HEK293 (cell line): ENCODE data around the gene KIF20A.

Experiments
- CTCF ChIA-PET: fragments of 350-600 bp; formaldehyde crosslinking; extraction: SDS; loops from one replicate; lab custom pipeline; 2021; ENCODE audit warnings: antibody characterized with exemption; lab: Yijun Ruan, JAX
- POLR2A ChIA-PET: fragments of 300-600 bp; formaldehyde crosslinking; extraction: SDS; loops from one replicate; lab custom pipeline; 2020; ENCODE audit warnings: antibody characterized with exemption, inconsistent platforms; lab: Yijun Ruan, JAX
- H3K27ac ChIP-seq: fragments of 200-500 bp; sonication (Bioruptor generic); 2 replicates; pipeline ENCODE4 v1.5.1; 2014; ENCODE audit warnings: low read depth, low read length, control low read depth, inconsistent platforms; ENCODE audit errors: extremely low read depth
- H3K36me3 ChIP-seq, 2 experiments: fragments of 200-500 bp in 1 of 2; sonication (Bioruptor generic) in 1 of 2; 1 replicate in 1 of 2; 2 replicates in 1 of 2; pipeline ENCODE4 v1.5.1; 2014 to 2017; ENCODE audit warnings: inconsistent platforms in 2 of 2, low read length in 2 of 2; ENCODE audit not compliant: control insufficient read depth in 2 of 2, insufficient read depth in 1 of 2
- H3K4me1 ChIP-seq: fragments of 200-500 bp; sonication (Bioruptor generic); 2 replicates; pipeline ENCODE4 v1.5.1; 2014; ENCODE audit warnings: mild to moderate bottlenecking, low read length, inconsistent platforms; ENCODE audit not compliant: control insufficient read depth, insufficient read depth
- H3K4me3 ChIP-seq: 2 replicates; pipeline ENCODE4 v1.5.1; 2011; ENCODE audit warnings: low read depth, mild to moderate bottlenecking, control low read depth, low read length, moderate library complexity
- H3K9me3 ChIP-seq: fragments of 200-500 bp; sonication (Bioruptor generic); 2 replicates; pipeline ENCODE4 v1.5.1; 2014; ENCODE audit warnings: low read depth, low read length, inconsistent platforms; ENCODE audit not compliant: control insufficient read depth, insufficient read depth
- HIC1 ChIP-seq: fragments of 450-650 bp; formaldehyde crosslinking; IDR thresholded peaks from 2 replicates; pipeline ENCODE4 v1.5.1; 2016; ENCODE audit warnings: missing biosample characterization, missing genetic modification characterization
- KLF10 ChIP-seq: fragments of 450-650 bp; IDR thresholded peaks from 2 replicates; pipeline ENCODE4 v1.5.1; 2018; ENCODE audit warnings: missing biosample characterization, mild to moderate bottlenecking, missing genetic modification characterization
- MEIS1 ChIP-seq: sonication (generic); formaldehyde crosslinking; IDR thresholded peaks from 2 replicates; pipeline ENCODE4 v1.8.1; 2022; ENCODE audit warnings: missing genetic modification reagents, mild to moderate bottlenecking, borderline replicate concordance
- OSR2 ChIP-seq: fragments of 450-650 bp; formaldehyde crosslinking; IDR thresholded peaks from 2 replicates; pipeline ENCODE4 v1.5.1; 2016; ENCODE audit warnings: missing biosample characterization, missing genetic modification characterization
- RBAK ChIP-seq: fragments of 450-650 bp; formaldehyde crosslinking; IDR thresholded peaks from 2 replicates; pipeline ENCODE4 v1.5.1; 2016; ENCODE audit warnings: missing biosample characterization, missing genetic modification characterization
- TCF7L2 ChIP-seq: IDR thresholded peaks from 2 replicates; pipeline ENCODE4 v1.6.1; 2011; ENCODE audit warnings: low read depth, mild to moderate bottlenecking, inconsistent platforms, low read length, moderate library complexity, borderline replicate concordance
- ZBTB1 ChIP-seq: fragments of 450-650 bp; formaldehyde crosslinking; IDR thresholded peaks from 2 replicates; pipeline ENCODE4 v1.5.1; 2016; ENCODE audit warnings: missing biosample characterization, missing genetic modification characterization
- ZBTB44 ChIP-seq: fragments of 450-650 bp; IDR thresholded peaks from 2 replicates; pipeline ENCODE4 v1.5.1; 2018; ENCODE audit warnings: missing biosample characterization, mild to moderate bottlenecking, missing genetic modification characterization
- ZEB2 ChIP-seq: fragments of 450-650 bp; formaldehyde crosslinking; IDR thresholded peaks from 2 replicates; pipeline ENCODE4 v1.5.1; 2016; ENCODE audit warnings: missing biosample characterization, missing genetic modification characterization
- ZNF274 ChIP-seq, 2 experiments: fragments of 200-500 bp in 1 of 2; fragments of 450-650 bp in 1 of 2; sonication (Bioruptor generic) in 1 of 2; formaldehyde crosslinking in 1 of 2; IDR thresholded peaks; 2 replicates each; pipeline versions ENCODE4 v1.5.1 to v1.6.1; 2014 to 2016; ENCODE audit warnings: borderline replicate concordance in 1 of 2, inconsistent platforms in 1 of 2, low read length in 1 of 2, missing biosample characterization in 1 of 2, missing genetic modification characterization in 1 of 2
- ZNF280D ChIP-seq: fragments of 450-650 bp; formaldehyde crosslinking; IDR thresholded peaks from 2 replicates; pipeline ENCODE4 v1.5.1; 2016; ENCODE audit warnings: missing biosample characterization, missing genetic modification characterization
- ZNF398 ChIP-seq: fragments of 450-650 bp; formaldehyde crosslinking; IDR thresholded peaks from 2 replicates; pipeline ENCODE4 v1.5.1; 2017; ENCODE audit warnings: missing biosample characterization, missing genetic modification characterization
- ZNF433 ChIP-seq: fragments of 450-650 bp; formaldehyde crosslinking; IDR thresholded peaks from 2 replicates; pipeline ENCODE4 v1.5.1; 2016; ENCODE audit warnings: missing biosample characterization, missing genetic modification characterization, low read depth
- ZNF488 ChIP-seq: fragments of 450-650 bp; formaldehyde crosslinking; IDR thresholded peaks from 2 replicates; pipeline ENCODE4 v1.5.1; 2016; ENCODE audit warnings: missing biosample characterization, missing genetic modification characterization
- ZNF626 ChIP-seq: fragments of 450-650 bp; sonication (Bioruptor Pico); formaldehyde crosslinking; IDR thresholded peaks from 2 replicates; pipeline ENCODE4 v1.5.1; 2018; ENCODE audit warnings: missing biosample characterization, missing genetic modification characterization, inconsistent platforms
- ZNF654 ChIP-seq: fragments of 450-650 bp; formaldehyde crosslinking; IDR thresholded peaks from 2 replicates; pipeline ENCODE4 v1.5.1; 2016; ENCODE audit warnings: low read depth, missing biosample characterization, missing genetic modification characterization
- ZNF658 ChIP-seq: fragments of 450-650 bp; formaldehyde crosslinking; IDR thresholded peaks from 2 replicates; pipeline ENCODE4; 2016; ENCODE audit warnings: missing biosample characterization, missing genetic modification characterization

Gene KIF20A

GRCh38 chr5:138180841-138181240, 1.9 kb downstream of the KIF20A start:
- Histone ChIP-seq H3K4me1 (0 out of 2 replicates have a peak, but pooled peaks cover 3% of the 10 kb centered on the region), H3K4me3 (no peak overlapping the region), H3K27ac (no peak overlapping the region), H3K36me3 (peaks cover 35 to 64% of the 10 kb centered on the region in 2 experiments), H3K9me3 (no peaks in the 10 kb centered on the region)
- ChIA-PET CTCF (interaction anchor here (0.5 to 4.1 kb wide), 14 partner anchors 8 to 323 kb away, joined by 3 to 19 read pairs (median 4); partner anchors contain the start of gene CDC23), POLR2A (interaction anchor here (1.0 kb wide), 1 partner anchor 172 kb away, joined by 3 read pairs; no protein-coding TSS in a partner anchor)
- TF ChIP-seq RBAK (tag by site-specific recombination) (no peak), MEIS1 (CRISPR knock-in tag) (no peak), TCF7L2 (no peak), ZBTB1 (no peak), ZNF280D (tag by site-specific recombination) (no peak)

GRCh38 chr5:138182808-138183207, 3.9 kb downstream of the KIF20A start:
- no peaks in the 10 kb centered on the region for H3K4me1 ChIP-seq
- H3K36me3 ChIP-seq, result peaks cover 43 to 73% of the 10 kb centered on the region in 2 experiments; a peak in 2 of 3 replicates
- TF ChIP-seq ZNF433 (tag by site-specific recombination) (no peak), ZNF488 (tag by site-specific recombination) (no peak), HIC1 (tag by site-specific recombination) (no peak), ZNF654 (tag by site-specific recombination) (no peak), ZBTB1 (no peak), ZEB2 (tag by site-specific recombination) (no peak), ZNF274 (IDR thresholded peaks at IDR 0.05; ENCODE audit: low read length) (no peak), ZNF274 (tag by site-specific recombination; IDR thresholded peaks at IDR 0.05; ENCODE audit: borderline replicate concordance) (no peak)
- H3K9me3 ChIP-seq, result no peaks in the 10 kb centered on the region
- H3K27ac ChIP-seq, result no peak overlapping the region
- CTCF ChIA-PET, result interaction anchor here (1.4 to 1.5 kb wide), 2 partner anchors 100 to 322 kb away, joined by 3 to 6 read pairs; no protein-coding TSS in a partner anchor
- POLR2A ChIA-PET, result no interaction called here
- no peak overlapping the region for H3K4me3 ChIP-seq

GRCh38 chr5:138186002-138186447, 7.1 kb downstream of the KIF20A start:
- Histone ChIP-seq H3K36me3 (peaks cover 74 to 98% of the 10 kb centered on the region in 2 experiments), H3K4me1 (no peaks in the 10 kb centered on the region), H3K9me3 (no peaks in the 10 kb centered on the region), H3K27ac (no peak overlapping the region), H3K4me3 (no peak overlapping the region)
- POLR2A ChIA-PET, result interaction anchor here (1.5 kb wide), 1 partner anchor 28 kb away, joined by 4 read pairs; the partner anchor contains the start of gene CDC23
- CTCF ChIA-PET, result interaction anchor here (0.7 to 2.0 kb wide), 4 partner anchors 19 to 128 kb away, joined by 3 to 5 read pairs (median 4); no protein-coding TSS in a partner anchor
- TF ChIP-seq ZNF658 (tag by site-specific recombination) (no peak), HIC1 (tag by site-specific recombination) (no peak), KLF10 (tag by site-specific recombination) (no peak), ZNF626 (tag by site-specific recombination) (no peak), OSR2 (no peak), ZNF398 (tag by site-specific recombination) (no peak), ZBTB44 (tag by site-specific recombination) (no peak)
